ENCODE measurements around the gene XKR7.
"Not testable (repeated sequence)": the region's sequence is repeated elsewhere in the genome, so short reads cannot be mapped to it uniquely, and the experiment has no call there.

Gene XKR7

GRCh38 chr20:32019156-32019510, 51.2 kb downstream of the XKR7 start:
- peak; percentile 76 for DNase-seq

GRCh38 chr20:32019563-32020463, 51.9 kb downstream of the XKR7 start:
- DNase-seq, result no peak

DNA sequence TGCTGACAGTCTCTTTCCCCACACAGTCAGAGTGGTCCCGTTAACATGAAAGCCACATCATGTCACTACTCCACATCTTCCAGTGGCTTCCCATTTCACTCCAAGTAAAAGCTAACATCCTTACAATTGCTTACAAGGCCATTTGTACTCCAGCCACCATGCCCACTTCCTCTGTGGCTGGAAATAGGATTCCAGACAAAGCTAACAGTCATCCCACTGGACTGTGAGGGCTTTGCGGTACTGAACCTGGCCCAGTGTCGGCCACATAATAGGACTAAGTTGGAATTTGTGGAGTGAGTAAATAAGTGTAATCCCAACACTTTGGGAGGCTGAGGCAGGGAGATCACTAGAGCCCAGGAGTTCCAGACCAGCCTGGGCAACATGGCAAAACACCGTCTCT, 53.1 kb downstream of the XKR7 start:
- DNase-seq, result no peak

- DNase-seq, result no peak
These were observed 56.8 kb downstream of the XKR7 start for GRCh38 chr20:32024683-32025295.

GRCh38 chr20:32027643-32028042, 59.7 kb downstream of the XKR7 start:
- no peak for DNase-seq

- DNase-seq, result no peak
These were observed 60.9 kb downstream of the XKR7 start for GRCh38 chr20:32028647-32029372.

GRCh38 chr20:32029561-32029960, 61.6 kb downstream of the XKR7 start:
- DNase-seq, result no peak

- peak; percentile 83 for DNase-seq
These were observed 63.3 kb downstream of the XKR7 start for GRCh38 chr20:32031007-32031958.

DNA sequence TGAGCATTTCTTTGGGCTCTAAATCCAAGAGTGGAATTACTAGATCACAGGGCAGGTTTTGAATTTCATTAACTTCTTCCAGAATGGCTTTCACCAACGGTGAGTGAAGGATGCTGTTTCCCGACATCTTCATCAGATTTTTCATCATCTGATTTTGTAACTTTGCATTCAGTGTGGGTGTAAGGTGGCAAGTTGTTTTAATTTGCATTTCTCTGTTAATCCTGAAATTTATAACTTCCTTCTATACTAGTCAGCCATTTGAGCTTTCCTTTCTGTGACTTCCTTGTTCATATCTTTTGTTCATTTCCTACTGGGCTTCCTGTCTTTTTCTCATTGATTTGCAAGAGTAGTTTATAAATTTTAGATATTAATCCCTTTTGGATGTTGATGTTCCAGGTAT, 65.4 kb downstream of the XKR7 start:
- DNase-seq, result no peak

- not testable (repeated sequence) for DNase-seq
These were observed 65.8 kb downstream of the XKR7 start for GRCh38 chr20:32033721-32034120.

DNA sequence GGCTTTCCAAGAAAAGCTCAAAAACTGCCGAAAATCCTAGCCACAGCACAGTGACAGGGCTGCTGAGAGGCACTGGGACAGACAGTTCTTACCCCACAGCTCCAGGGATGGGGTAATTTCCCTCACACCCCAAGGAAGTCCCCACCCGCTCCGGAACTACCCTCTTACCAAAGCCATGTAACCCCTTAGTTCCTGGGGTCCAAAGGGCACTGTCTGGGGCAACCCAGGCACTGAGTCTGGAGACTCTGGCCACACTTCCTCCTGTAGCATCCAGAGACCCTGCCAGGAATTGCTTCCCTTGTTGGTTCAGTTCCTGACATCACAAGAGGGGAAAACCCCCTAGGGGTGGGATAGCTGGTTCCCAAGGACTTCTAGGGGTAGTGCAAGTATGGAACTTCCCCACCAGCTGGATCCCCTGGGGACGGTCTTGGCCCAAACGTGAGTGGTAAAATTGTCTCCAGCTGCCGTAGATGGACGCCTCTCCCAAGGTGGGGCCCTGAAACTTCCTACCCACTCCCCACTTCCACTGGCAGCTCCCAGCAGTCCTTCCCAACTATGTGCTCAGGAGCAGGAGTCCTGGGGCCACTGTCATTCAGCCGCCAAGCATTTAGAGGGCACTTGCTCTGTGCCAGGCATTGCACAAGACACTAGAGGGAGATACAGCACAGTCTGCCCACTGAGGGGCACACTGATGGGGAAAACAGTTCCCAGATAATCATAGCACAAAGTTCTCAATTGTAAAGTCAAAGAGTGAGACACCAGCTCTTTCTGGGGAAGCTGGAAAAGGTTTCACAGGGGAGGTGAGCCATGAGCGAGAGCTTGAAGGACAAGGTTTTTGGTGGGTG, 66.9 kb downstream of the XKR7 start:
- DNase-seq, result no peak

- DNase-seq, result no peak
These were observed 67.5 kb downstream of the XKR7 start for GRCh38 chr20:32035426-32035779.

- no peak for DNase-seq
These were observed 68.3 kb downstream of the XKR7 start for GRCh38 chr20:32036252-32036651.

DNA sequence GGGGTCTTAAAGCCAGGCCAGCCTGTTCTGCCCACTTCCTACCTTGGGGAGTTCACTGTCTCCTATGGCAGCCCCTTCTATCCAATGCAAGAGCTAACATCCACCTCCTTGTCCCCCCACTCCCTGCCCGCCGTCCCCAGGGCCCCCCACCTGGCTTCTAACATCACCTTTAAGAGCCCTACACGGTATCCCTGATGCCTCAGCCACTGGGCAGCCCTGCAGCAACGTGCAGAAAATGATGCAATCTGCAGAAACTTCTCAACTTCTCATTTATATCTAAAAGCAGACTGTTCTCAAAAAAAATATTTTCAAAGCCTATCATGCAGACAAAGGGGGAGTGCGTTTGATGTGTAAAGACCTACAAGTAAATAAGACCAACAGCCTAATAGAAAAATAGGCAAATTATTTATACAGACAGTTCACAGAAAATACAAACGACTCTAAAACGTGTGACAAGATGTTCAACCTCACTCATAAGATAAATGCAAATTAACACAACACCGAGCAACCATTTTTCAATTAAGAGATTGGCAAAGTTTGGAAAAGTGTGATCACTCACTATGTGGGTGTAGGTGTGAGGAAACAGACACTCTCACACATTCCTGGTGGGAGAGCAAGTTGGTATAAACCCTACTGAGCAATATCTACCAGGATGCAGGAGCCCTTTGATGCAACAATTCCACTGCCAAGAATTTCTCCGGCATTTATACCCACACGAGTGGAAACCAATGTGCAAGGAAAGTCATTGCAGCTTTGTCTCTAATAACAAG, 69.0 kb downstream of the XKR7 start:
- no peak for DNase-seq

DNA sequence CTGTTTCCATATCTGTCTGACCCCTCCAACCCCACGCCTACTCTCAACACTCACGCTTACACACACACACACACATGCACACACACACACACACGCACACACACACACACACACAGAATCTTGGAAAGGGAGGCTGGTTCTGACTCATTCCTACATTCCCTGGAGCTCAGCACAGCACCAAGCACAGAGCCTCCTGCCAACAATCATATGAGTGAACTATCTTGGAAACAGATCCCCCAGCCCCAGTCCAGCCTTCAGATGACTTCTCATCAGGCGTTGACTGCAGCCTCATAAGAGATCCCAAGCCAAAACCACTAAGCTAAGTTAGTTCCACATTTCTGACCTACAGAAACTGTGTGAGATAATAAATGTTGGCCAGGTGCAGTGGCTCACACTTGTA, 70.0 kb downstream of the XKR7 start:
- DNase-seq, result no peak

GRCh38 chr20:32040142-32040953, 72.4 kb downstream of the XKR7 start:
- no peak for DNase-seq

GRCh38 chr20:32045999-32046398, 78.0 kb downstream of the XKR7 start:
- no peak for DNase-seq

- DNase-seq, result no peak
These were observed 82.4 kb downstream of the XKR7 start for GRCh38 chr20:32050324-32050841.

DNA sequence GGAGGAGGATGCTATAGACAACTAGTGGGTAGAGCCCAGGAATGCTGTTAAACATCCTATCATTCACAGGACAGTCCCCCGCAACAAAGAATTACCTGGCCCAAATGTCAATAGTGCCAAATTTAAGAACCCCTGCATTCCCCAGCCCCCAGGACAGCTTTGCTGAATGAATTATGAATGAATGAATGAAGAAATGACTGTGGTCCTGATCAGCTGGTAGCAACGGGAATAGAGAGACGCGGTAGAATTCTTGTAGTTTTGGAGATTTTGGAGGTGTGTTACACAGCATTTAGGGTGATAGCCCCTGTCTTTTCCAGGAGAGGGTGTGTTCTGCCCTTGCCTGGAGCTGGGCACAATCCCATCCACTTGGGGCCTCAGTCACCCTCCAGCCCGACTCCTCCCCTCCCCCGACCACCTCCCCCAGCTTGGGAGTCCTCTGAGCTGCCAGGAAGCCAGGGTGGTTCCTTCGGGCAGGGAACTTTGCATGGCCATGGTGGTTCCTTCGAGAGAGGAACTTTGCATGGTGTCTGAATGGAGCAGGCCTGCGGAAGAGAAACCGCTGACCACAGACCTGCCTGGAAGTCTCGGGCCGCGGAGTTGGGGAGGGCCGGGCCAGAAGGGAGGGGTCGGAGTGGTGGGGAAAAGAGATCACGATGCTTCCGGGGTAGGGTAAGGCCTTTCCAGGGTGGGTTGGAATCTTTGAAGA, 83.1 kb downstream of the XKR7 start:
- no peak for DNase-seq

Measured in NCI-H2171 (cell line).